ENCODE measurements around the gene TNRC18.
"Not testable (repeated sequence)": the region's sequence is repeated elsewhere in the genome, so short reads cannot be mapped to it uniquely, and the experiment has no call there.

TNRC18 gene

GRCh38 chr7:5370454-5371353 lies 52.9 kb downstream of the TNRC18 start:
- no peak for DNase-seq

GRCh38 chr7:5367661-5368060 lies 56.0 kb downstream of the TNRC18 start:
- no peak for DNase-seq

GRCh38 chr7:5365976-5366625 lies 57.5 kb downstream of the TNRC18 start:
- peak; percentile 14 to 79 (median 54) for DNase-seq

GRCh38 chr7:5363729-5364128 lies 59.9 kb downstream of the TNRC18 start:
- DNase-seq = no peak

GRCh38 chr7:5362466-5362865 lies 61.2 kb downstream of the TNRC18 start:
- DNase-seq = no peak

GRCh38 chr7:5361446-5362127 lies 62.0 kb downstream of the TNRC18 start:
- no peak for DNase-seq

GRCh38 chr7:5360971-5361370 lies 62.7 kb downstream of the TNRC18 start:
- DNase-seq = no peak

- DNase-seq = no peak
These were observed 63.2 kb downstream of the TNRC18 start for GRCh38 chr7:5360451-5360850.

- DNase-seq = not testable (repeated sequence)
These were observed 63.6 kb downstream of the TNRC18 start for GRCh38 chr7:5360021-5360420.

- no peak for DNase-seq
These were observed 64.3 kb downstream of the TNRC18 start for GRCh38 chr7:5359344-5359743.

GRCh38 chr7:5357951-5358350 lies 65.7 kb downstream of the TNRC18 start:
- no peak for DNase-seq

GRCh38 chr7:5356751-5357119 lies 66.9 kb downstream of the TNRC18 start:
- no peak for DNase-seq

- no peak for DNase-seq
These were observed 69.0 kb downstream of the TNRC18 start for GRCh38 chr7:5354460-5355232.

- no peak for DNase-seq
These were observed 71.1 kb downstream of the TNRC18 start for GRCh38 chr7:5352440-5353010.

GRCh38 chr7:5351507-5352265 lies 71.9 kb downstream of the TNRC18 start:
- DNase-seq = no peak

- DNase-seq = no peak
These were observed 72.8 kb downstream of the TNRC18 start for GRCh38 chr7:5350600-5351385.

GRCh38 chr7:5350174-5350463 lies 73.5 kb downstream of the TNRC18 start:
- no peak for DNase-seq

- DNase-seq = no peak
These were observed 74.0 kb downstream of the TNRC18 start for GRCh38 chr7:5349437-5350173.

GRCh38 chr7:5349005-5349380 lies 74.6 kb downstream of the TNRC18 start:
- DNase-seq = no peak
